Lung (tissue), 12 donors: ENCODE measurements around the gene HPS1. TPM values are rescaled to one million over a fixed set of nuclear protein-coding genes. Genes with fewer than 3 reads are reported as not detected.

Experiments
- ATAC-seq: fragments of 200-7000 bp; cut with Tn5 transposase; one replicate; pipeline ENCODE4 v1.9.1; 2020; ENCODE audit warnings: moderate number of reproducible peaks; ENCODE audit not compliant: insufficient read depth, low FRiP score
- DNase-seq, 3 donors: peaks; one replicate each; pipeline ENCODE4 v3.0.0-alpha.2; 2013 to 2017
- H3K27ac ChIP-seq, 2 donors: one replicate each; pipeline ENCODE4 v1.5.1; 2013; ENCODE audit warnings: mild to moderate bottlenecking in 2 of 2, moderate library complexity in 2 of 2, control low read depth in 1 of 2, inconsistent platforms in 1 of 2, low read depth in 1 of 2, low read length in 1 of 2
- H3K27me3 ChIP-seq, 3 donors: one replicate each; pipeline ENCODE4 v1.5.1; 2013; ENCODE audit warnings: low read length in 2 of 3; ENCODE audit not compliant: control insufficient read depth in 3 of 3, insufficient read depth in 3 of 3
- H3K36me3 ChIP-seq, 4 donors: one replicate each; pipeline ENCODE4 v1.5.1; 2013; ENCODE audit warnings: low read length in 4 of 4, mild to moderate bottlenecking in 1 of 4, moderate library complexity in 1 of 4; ENCODE audit not compliant: control insufficient read depth in 4 of 4, insufficient read depth in 4 of 4
- H3K4me1 ChIP-seq, 5 donors: one replicate each; pipeline ENCODE4 v1.5.1; 2013; ENCODE audit warnings: low read length in 5 of 5, mild to moderate bottlenecking in 2 of 5, moderate library complexity in 1 of 5; ENCODE audit not compliant: control insufficient read depth in 5 of 5, insufficient read depth in 5 of 5
- H3K4me3 ChIP-seq: one replicate; pipeline ENCODE4 v1.5.1; 2013; ENCODE audit warnings: mild to moderate bottlenecking, control low read depth, moderate library complexity
- H3K9ac ChIP-seq, 2 donors: one replicate each; pipeline ENCODE4 v1.5.1; 2013; ENCODE audit warnings: low read length in 2 of 2, control low read depth in 1 of 2; ENCODE audit not compliant: insufficient read depth in 1 of 2
- H3K9me3 ChIP-seq, 4 donors: one replicate each; pipeline ENCODE4 v1.5.1; 2013; ENCODE audit warnings: low read length in 3 of 4, mild to moderate bottlenecking in 1 of 4, moderate library complexity in 1 of 4; ENCODE audit not compliant: control insufficient read depth in 4 of 4, insufficient read depth in 3 of 4
- WGBS, 2 donors: extraction: QIAGEN DNeasy Blood & Tissue Kit; methylation state at CpG; one replicate each; pipeline ENCODE4 v1.1.7; 2013; 5-methylcytosine and 5-hydroxymethylcytosine counted together
- polyA plus RNA-seq, 2 donors: library from polyadenylated mRNA; stranded (reverse); fragments of 200-250 nt; gene quantifications; one replicate each; pipeline ENCODE4 v1.2.1, GENCODE V29; 2013
- total RNA-seq, 2 donors: library from RNA; depleted of rRNA in 1 of 2; stranded (reverse); fragments of >200 nt in 1 of 2; gene quantifications; one replicate each; pipeline ENCODE4 v1.2.1, GENCODE V29; 2014 to 2021
- TF ChIP-seq, protein P1 (sequence below): IDR thresholded peaks from 2 replicates; pipeline ENCODE4 v1.5.1; 2012; ENCODE audit warnings: mild to moderate bottlenecking; ENCODE audit errors: control extremely low read depth, extremely low read depth
- donor health status: control.
- donor health status: control.
- donor health status: Bipolar disorder and iron deficiency.
- donor health status: healthy.
- donor health status: DM: yes; HTN: yes; CAD: no.

The HPS1 gene
- total and polyA plus RNA-seq, 4 donors = 32.3 to 89.5 (median 58.4) TPM

DNA sequence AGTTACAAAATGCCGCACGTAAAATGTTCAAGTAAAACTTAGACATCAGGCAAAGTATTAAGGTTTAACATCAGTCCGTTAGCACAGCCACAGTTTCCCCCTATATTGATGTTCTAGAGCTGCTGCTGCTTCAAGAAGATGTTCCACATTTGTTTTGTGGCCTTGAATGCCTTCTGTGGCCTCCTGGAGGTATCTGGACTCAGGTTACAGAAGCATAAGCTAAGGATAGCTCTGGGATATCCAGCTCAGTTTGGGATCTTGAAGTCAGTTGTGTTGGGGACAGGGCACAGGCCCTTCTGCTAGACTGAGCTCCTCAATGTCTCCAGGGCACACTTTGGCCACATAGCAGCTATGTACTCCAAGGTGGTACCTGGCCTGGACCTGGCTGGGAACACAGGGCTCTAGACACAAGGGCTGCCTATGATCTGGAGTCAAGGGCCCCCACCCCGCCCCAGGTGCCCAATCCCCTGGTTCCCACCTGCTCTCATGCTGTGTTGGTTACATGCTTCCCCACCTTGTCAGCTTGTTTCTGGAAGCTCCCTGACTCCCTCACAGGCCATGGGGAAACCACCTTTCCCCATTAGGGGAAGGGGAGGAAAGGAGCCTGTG is 36.5 kb downstream of the HPS1 start:
- H3K9ac ChIP-seq = no peak overlapping the region
- WGBS, 2 donors = 97 to 99% methylated on average over 4 of the region's 4 CpGs
- TF ChIP-seq, protein P1, sequence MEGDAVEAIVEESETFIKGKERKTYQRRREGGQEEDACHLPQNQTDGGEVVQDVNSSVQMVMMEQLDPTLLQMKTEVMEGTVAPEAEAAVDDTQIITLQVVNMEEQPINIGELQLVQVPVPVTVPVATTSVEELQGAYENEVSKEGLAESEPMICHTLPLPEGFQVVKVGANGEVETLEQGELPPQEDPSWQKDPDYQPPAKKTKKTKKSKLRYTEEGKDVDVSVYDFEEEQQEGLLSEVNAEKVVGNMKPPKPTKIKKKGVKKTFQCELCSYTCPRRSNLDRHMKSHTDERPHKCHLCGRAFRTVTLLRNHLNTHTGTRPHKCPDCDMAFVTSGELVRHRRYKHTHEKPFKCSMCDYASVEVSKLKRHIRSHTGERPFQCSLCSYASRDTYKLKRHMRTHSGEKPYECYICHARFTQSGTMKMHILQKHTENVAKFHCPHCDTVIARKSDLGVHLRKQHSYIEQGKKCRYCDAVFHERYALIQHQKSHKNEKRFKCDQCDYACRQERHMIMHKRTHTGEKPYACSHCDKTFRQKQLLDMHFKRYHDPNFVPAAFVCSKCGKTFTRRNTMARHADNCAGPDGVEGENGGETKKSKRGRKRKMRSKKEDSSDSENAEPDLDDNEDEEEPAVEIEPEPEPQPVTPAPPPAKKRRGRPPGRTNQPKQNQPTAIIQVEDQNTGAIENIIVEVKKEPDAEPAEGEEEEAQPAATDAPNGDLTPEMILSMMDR = no peak
- H3K4me1 ChIP-seq = peaks cover 4 to 42% (median 14%) of the 10 kb centered on the region in 5 donors
- ATAC-seq = no peak
- DNase-seq = no peak
- H3K36me3 ChIP-seq = peaks cover 0 to 10% (median 4%) of the 10 kb centered on the region in 4 donors
- no peaks in the 10 kb centered on the region for H3K9me3 ChIP-seq
- no peaks in the 10 kb centered on the region for H3K27me3 ChIP-seq
- H3K27ac ChIP-seq = no peak overlapping the region
- no peak overlapping the region for H3K4me3 ChIP-seq

DNA sequence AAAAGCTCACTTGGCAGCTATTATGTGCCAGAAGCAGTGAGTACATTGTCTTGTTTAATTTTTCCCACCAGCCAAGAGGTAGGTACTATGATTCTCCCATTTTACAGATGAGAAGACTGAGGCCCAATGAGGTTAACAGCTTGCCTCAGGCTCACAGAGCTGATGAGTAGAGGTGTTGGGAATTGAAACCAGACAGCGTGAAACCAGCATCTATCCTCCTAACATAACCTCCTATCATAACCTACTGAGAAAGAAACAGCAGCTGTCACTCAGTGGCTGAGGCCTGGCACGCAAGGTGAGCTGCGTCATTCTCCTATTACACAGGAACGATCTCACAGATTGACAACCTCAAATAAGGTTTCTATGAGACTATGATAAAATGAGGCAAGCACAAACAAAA is 37.9 kb downstream of the HPS1 start:
- no peaks in the 10 kb centered on the region for H3K27me3 ChIP-seq
- no peak overlapping the region for H3K4me3 ChIP-seq
- no peak overlapping the region for H3K27ac ChIP-seq
- DNase-seq (no peak), ATAC-seq (no peak)
- no peak overlapping the region for H3K9ac ChIP-seq
- H3K4me1 ChIP-seq = peaks cover 0 to 38% (median 11%) of the 10 kb centered on the region in 5 donors
- TF ChIP-seq, protein P1 = no peak
- 94 to 95% methylated on average over 4 of the region's 4 CpGs for WGBS, 2 donors
- no peaks in the 10 kb centered on the region for H3K9me3 ChIP-seq
- H3K36me3 ChIP-seq = peaks cover 0 to 10% (median 5%) of the 10 kb centered on the region in 4 donors

DNA sequence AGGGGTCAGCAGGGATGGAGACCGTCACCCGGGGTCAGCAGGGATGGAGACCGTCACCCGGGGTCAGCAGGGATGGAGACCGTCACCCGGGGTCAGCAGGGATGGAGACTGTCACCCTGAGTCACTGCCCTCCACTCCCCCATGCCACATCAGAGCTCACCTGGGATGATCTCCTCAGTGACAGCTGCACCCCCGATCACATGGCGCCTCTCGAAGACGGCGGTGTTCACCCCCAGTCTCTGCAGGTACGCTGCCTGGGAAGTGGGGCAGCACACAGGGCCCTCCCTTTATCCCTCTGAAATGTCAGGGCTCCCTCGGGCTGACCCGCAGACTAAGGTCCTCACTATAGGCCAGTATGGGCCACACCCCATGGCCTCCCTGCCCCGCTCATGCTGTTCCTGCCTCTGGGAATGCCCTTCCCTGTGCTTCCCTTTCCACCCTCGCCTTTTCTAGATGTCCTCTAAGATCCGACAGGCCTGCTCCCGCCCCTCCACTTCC is 38.9 kb downstream of the HPS1 start:
- DNase-seq (no peak), ATAC-seq (no peak)
- Histone ChIP-seq H3K9me3 (no peaks in the 10 kb centered on the region), H3K27me3 (no peaks in the 10 kb centered on the region), H3K27ac (no peak overlapping the region), H3K36me3 (peaks cover 0 to 18% (median 6%) of the 10 kb centered on the region in 4 donors), H3K4me3 (no peak overlapping the region), H3K9ac (no peak overlapping the region), H3K4me1 (peaks cover 0 to 37% (median 14%) of the 10 kb centered on the region in 5 donors)
- 97 to 98% methylated on average over 18 of the region's 18 CpGs for WGBS, 2 donors
- TF ChIP-seq, protein P1 = no peak
